OCI-M1 (cell line): Measurements from ENCODE around the gene SPOP.
"Not testable (repeated sequence)": the region's sequence is repeated elsewhere in the genome, so short reads cannot be mapped to it uniquely, and the experiment has no call there.

Experiments used
- DNase-seq: peaks from one replicate; lab custom pipeline; 2025; lab: John Stamatoyannopoulos, UW

Gene SPOP

GRCh38 chr17:49656247-49656646, 21.6 kb downstream of the SPOP start:
- peak; percentile 16 for DNase-seq

- DNase-seq, result no peak
These were observed 30.7 kb downstream of the SPOP start for GRCh38 chr17:49647256-49647585.

- no peak for DNase-seq
These were observed 31.3 kb downstream of the SPOP start for GRCh38 chr17:49646391-49647255.

- DNase-seq, result not testable (repeated sequence)
These were observed 31.9 kb downstream of the SPOP start for GRCh38 chr17:49646056-49646390.

- DNase-seq, result no peak
These were observed 32.2 kb downstream of the SPOP start for GRCh38 chr17:49645654-49646053.

GRCh38 chr17:49640556-49640955, 37.3 kb downstream of the SPOP start:
- DNase-seq, result no peak

GRCh38 chr17:49638818-49639217, 39.1 kb downstream of the SPOP start:
- DNase-seq, result no peak

- no peak for DNase-seq
These were observed 40.2 kb downstream of the SPOP start for GRCh38 chr17:49637739-49638138.

- DNase-seq, result no peak
These were observed 40.8 kb downstream of the SPOP start for GRCh38 chr17:49637050-49637449.

GRCh38 chr17:49635121-49635520, 42.8 kb downstream of the SPOP start:
- DNase-seq, result no peak

- no peak for DNase-seq
These were observed 43.4 kb downstream of the SPOP start for GRCh38 chr17:49634485-49634860.

- no peak for DNase-seq
These were observed 44.0 kb downstream of the SPOP start for GRCh38 chr17:49633762-49634484.

- DNase-seq, result no peak
These were observed 44.6 kb downstream of the SPOP start for GRCh38 chr17:49633250-49633649.

GRCh38 chr17:49632201-49632600, 45.7 kb downstream of the SPOP start:
- DNase-seq, result no peak

- no peak for DNase-seq
These were observed 46.4 kb downstream of the SPOP start for GRCh38 chr17:49631496-49631895.

- DNase-seq, result no peak
These were observed 47.6 kb downstream of the SPOP start for GRCh38 chr17:49630113-49630900.

- no peak for DNase-seq
These were observed 48.5 kb downstream of the SPOP start for GRCh38 chr17:49629447-49629846.

GRCh38 chr17:49624896-49625295, 53.0 kb downstream of the SPOP start:
- no peak for DNase-seq

- DNase-seq, result no peak
These were observed 55.9 kb downstream of the SPOP start for GRCh38 chr17:49621946-49622529.

- no peak for DNase-seq
These were observed 56.5 kb downstream of the SPOP start for GRCh38 chr17:49621420-49621819.

GRCh38 chr17:49618028-49618611, 59.8 kb downstream of the SPOP start:
- no peak for DNase-seq

- no peak for DNase-seq
These were observed 61.2 kb downstream of the SPOP start for GRCh38 chr17:49616601-49617131.
